B cell (primary cell): Measurements from ENCODE around the gene WDR47.

Experiments
- EZH2 ChIP-seq: IDR thresholded peaks from 2 replicates; pipeline ENCODE4 v1.6.1; 2012; ENCODE audit warnings: borderline replicate concordance, low read depth, mild to moderate bottlenecking, moderate library complexity, low read length; ENCODE audit not compliant: insufficient read depth, poor library complexity, severe bottlenecking
- TF ChIP-seq, protein P1 (sequence below): fragments of 200-600 bp; IDR thresholded peaks from one replicate; pipeline ENCODE4 v1.8.0; 2022; ENCODE audit warnings: antibody characterized with exemption, mild to moderate bottlenecking

DNA sequence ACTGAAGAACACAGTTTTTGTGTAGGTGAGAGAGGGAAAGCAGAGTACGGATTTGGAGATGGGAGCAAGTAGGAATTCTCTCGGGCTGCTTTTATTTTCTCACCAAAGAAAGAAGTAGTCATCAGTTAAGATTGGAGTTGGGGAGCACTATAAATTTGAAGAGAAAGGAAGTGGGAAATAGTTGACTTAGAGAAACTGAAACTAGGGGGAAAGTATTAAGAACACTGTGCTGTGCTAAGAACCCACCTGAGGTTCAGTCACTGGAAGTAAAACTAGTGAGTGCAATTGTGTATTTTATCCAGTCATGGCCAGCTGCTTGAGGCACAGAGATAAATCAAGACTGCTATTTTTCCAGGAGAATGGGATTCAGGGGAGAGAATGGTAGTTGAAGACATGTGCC is 116.0 kb downstream of the WDR47 start:
- TF ChIP-seq, protein P1, sequence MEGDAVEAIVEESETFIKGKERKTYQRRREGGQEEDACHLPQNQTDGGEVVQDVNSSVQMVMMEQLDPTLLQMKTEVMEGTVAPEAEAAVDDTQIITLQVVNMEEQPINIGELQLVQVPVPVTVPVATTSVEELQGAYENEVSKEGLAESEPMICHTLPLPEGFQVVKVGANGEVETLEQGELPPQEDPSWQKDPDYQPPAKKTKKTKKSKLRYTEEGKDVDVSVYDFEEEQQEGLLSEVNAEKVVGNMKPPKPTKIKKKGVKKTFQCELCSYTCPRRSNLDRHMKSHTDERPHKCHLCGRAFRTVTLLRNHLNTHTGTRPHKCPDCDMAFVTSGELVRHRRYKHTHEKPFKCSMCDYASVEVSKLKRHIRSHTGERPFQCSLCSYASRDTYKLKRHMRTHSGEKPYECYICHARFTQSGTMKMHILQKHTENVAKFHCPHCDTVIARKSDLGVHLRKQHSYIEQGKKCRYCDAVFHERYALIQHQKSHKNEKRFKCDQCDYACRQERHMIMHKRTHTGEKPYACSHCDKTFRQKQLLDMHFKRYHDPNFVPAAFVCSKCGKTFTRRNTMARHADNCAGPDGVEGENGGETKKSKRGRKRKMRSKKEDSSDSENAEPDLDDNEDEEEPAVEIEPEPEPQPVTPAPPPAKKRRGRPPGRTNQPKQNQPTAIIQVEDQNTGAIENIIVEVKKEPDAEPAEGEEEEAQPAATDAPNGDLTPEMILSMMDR: no peak
- no peak for TF ChIP-seq EZH2
